ENCODE data around the gene SH2D6. TPM values are rescaled to one million over a fixed set of nuclear protein-coding genes. Genes with fewer than 3 reads are reported as not detected.

SH2D6 gene
- total and polyA plus RNA-seq, 9 of the 15 experiments (the other 6 are each of a cell fraction or from before 2014, with no cell fraction given), result 0.07 to 0.76 (median 0.33) TPM; not detected in 2

DNA sequence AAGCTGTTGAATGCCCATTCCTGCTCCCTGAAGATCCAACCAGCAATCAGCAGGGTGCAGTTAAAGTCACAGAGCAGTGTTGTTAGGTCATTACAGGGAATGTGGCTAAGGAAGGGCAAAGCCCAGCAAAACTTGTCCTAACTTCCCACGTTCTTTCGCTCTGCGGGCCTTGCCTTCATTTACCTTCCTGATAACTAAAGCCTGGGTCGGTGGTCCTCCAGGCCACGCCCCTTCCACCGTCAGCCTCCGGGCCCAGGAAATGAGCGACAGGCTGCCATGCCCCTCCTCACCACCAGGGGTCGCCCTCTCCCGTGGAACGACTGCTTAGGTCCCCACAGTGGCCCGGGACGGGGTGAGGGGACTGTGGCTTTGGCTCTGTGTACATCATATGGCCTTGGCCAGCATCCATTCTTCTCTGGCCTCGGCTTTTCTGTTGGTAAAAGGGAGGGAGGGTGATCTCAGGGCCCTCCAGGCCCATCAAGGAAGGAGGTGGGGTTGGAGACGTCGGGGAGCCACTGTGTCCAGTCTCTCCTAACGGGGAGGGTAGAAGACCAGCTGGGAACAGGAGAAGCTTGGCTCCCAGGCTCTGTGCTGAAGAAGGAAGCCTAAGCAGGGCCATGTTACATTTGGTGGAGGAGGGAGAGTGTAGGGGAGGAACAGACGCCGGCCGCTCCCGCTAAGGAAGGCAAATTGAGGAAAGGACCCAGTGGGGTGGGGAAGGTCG lies 2.2 kb downstream of the SH2D6 start (continued):
- no peak for TF ChIP-seq SAP30 (IDR thresholded peaks at IDR 0.05; ENCODE audit: borderline replicate concordance, insufficient read depth, low read depth, low read length, poor library complexity, severe bottlenecking)
- peak; percentile 86; the same call in 1 of the 2 replicates for TF ChIP-seq LCOR (CRISPR knock-in tag; IDR thresholded peaks at IDR 0.05)
- TF ChIP-seq RBFOX2 (IDR thresholded peaks at IDR 0.05; ENCODE audit: low read depth, low read length), result peak; percentile 61
- no peak for TF ChIP-seq ADNP (tag; IDR thresholded peaks at IDR 0.05)
- TF ChIP-seq, protein P1, sequence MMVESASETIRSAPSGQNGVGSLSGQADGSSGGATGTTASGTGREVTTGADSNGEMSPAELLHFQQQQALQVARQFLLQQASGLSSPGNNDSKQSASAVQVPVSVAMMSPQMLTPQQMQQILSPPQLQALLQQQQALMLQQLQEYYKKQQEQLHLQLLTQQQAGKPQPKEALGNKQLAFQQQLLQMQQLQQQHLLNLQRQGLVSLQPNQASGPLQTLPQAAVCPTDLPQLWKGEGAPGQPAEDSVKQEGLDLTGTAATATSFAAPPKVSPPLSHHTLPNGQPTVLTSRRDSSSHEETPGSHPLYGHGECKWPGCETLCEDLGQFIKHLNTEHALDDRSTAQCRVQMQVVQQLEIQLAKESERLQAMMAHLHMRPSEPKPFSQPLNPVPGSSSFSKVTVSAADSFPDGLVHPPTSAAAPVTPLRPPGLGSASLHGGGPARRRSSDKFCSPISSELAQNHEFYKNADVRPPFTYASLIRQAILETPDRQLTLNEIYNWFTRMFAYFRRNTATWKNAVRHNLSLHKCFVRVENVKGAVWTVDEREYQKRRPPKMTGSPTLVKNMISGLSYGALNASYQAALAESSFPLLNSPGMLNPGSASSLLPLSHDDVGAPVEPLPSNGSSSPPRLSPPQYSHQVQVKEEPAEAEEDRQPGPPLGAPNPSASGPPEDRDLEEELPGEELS (CRISPR knock-in tag; IDR thresholded peaks at IDR 0.05; ENCODE audit: borderline replicate concordance), result no peak
- peak; percentile 29 for TF ChIP-seq L3MBTL2 (IDR thresholded peaks at IDR 0.05)
- peak; percentile 95 to 99 (median 98) for TF ChIP-seq CTCF (IDR thresholded peaks at IDR 0.05 in 2 of 3, conservative IDR thresholded peaks at IDR 0.05 in 1 of 3; ENCODE audit: insufficient read depth in 2 of 3, low read depth in 1 of 3, low read length in 3 of 3)
- TF ChIP-seq ZNF512 (tag; IDR thresholded peaks at IDR 0.05), result no peak
- peak; percentile 37 for TF ChIP-seq PHF20 (IDR thresholded peaks at IDR 0.05; ENCODE audit: partially characterized antibody)
- no peak for TF ChIP-seq NFIX (CRISPR knock-in tag; IDR thresholded peaks at IDR 0.05; ENCODE audit: low read depth)
- peak; percentile 39; the same call in 1 of the 2 replicates for TF ChIP-seq ZNF24 (IDR thresholded peaks at IDR 0.05)
- TF ChIP-seq MYBL2 (IDR thresholded peaks at IDR 0.05; ENCODE audit: low read depth), result no peak
- TF ChIP-seq MYBL2 (CRISPR knock-in tag; IDR thresholded peaks at IDR 0.05; ENCODE audit: borderline replicate concordance), result no peak
- TF ChIP-seq BRF2 (IDR thresholded peaks at IDR 0.05; ENCODE audit: borderline replicate concordance, insufficient read depth, insufficient read length), result no peak
- TF ChIP-seq ZNF277 (CRISPR knock-in tag; IDR thresholded peaks at IDR 0.05; ENCODE audit: borderline replicate concordance), result no peak
- no peak for TF ChIP-seq PURB (CRISPR knock-in tag; IDR thresholded peaks at IDR 0.05; ENCODE audit: low read depth)
- no peak for TF ChIP-seq LEF1 (IDR thresholded peaks at IDR 0.05)
- no peak for TF ChIP-seq SIRT6 (IDR thresholded peaks at IDR 0.05; ENCODE audit: low read depth, low read length)
- no peak for TF ChIP-seq GATA2 (CRISPR knock-in tag; IDR thresholded peaks at IDR 0.05)

Data from K562 (cell line).